Activated T-helper 17 cell treated with anti-CD3 and anti-CD28 coated beads, Interleukin-2, amount 50 U/mL, for 72 hours (primary cell): ENCODE measurements around the gene SFRP5. TPM values are rescaled to one million over a fixed set of nuclear protein-coding genes. Genes with fewer than 3 reads are reported as not detected.

Source experiments
- ATAC-seq: fragments of 150-1000 bp; cut with Tn5 transposase; replicated peaks from 2 replicates; pipeline ENCODE4 v1.10.0; 2021; ENCODE audit warnings: mild to moderate bottlenecking, moderate library complexity
- H3K27ac Mint-ChIP-seq: one replicate; pipeline ENCODE4 v1.8.0; 2022; ENCODE audit warnings: mixed read lengths
- H3K27me3 Mint-ChIP-seq: one replicate; pipeline ENCODE4 v1.8.0; 2022; ENCODE audit warnings: mixed read lengths
- H3K36me3 Mint-ChIP-seq: one replicate; pipeline ENCODE4 v1.8.0; 2022; ENCODE audit warnings: low read depth, mild to moderate bottlenecking, mixed read lengths
- H3K4me1 Mint-ChIP-seq: one replicate; pipeline ENCODE4 v1.8.0; 2022; ENCODE audit warnings: mixed read lengths
- H3K4me3 Mint-ChIP-seq: one replicate; pipeline ENCODE4 v1.8.0; 2022; ENCODE audit warnings: mild to moderate bottlenecking, mixed read lengths
- H3K9me3 Mint-ChIP-seq: one replicate; pipeline ENCODE4 v1.8.0; 2022; ENCODE audit warnings: mixed read lengths
- total RNA-seq, 2 donors: library from RNA; stranded (reverse); gene quantifications; one replicate each; pipeline ENCODE4 v1.2.3, GENCODE V29; 2022

Gene SFRP5
- total RNA-seq, 2 donors from 2014 or later: not detected

DNA sequence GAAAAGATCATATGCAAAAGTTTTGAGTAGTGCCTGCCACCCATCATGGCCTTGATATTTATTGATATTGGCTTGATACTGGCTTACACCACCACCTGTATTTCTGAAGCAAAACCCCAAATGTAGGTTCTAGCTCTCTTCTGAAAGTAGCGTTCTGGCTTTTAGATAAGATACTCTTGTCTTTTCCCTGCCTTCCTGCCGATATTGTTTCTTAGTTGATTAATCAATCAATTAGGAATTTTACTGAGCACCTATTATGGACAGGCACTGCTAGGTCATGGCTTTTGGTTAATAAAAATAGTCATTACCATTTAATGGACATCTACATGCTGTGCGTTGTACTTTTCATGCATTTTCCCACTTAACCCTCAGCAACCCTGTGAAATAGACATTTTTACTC is 7.9 kb downstream of the SFRP5 start:
- Mint-ChIP-seq H3K27ac (peak overlapping the region; percentile 15), H3K4me1 (no peaks in the 10 kb centered on the region)

GRCh38 chr10:97763411-97763810 is 8.4 kb downstream of the SFRP5 start:
- ATAC-seq: no peak
- Mint-ChIP-seq H3K4me1 (no peaks in the 10 kb centered on the region), H3K27me3 (peaks cover 7% of the 10 kb centered on the region)

More for the DNA sequence above, 7.9 kb downstream of the SFRP5 start:
- H3K4me3 Mint-ChIP-seq: no peak overlapping the region
- H3K9me3 Mint-ChIP-seq: no peaks in the 10 kb centered on the region
- peaks cover 7% of the 10 kb centered on the region for H3K27me3 Mint-ChIP-seq
- peaks cover 31% of the 10 kb centered on the region for H3K36me3 Mint-ChIP-seq
- no peak for ATAC-seq

GRCh38 chr10:97762816-97763215 is 9.0 kb downstream of the SFRP5 start:
- Mint-ChIP-seq H3K27ac (no peak overlapping the region), H3K4me1 (no peaks in the 10 kb centered on the region), H3K4me3 (no peak overlapping the region), H3K36me3 (peaks cover 41% of the 10 kb centered on the region), H3K9me3 (no peaks in the 10 kb centered on the region), H3K27me3 (peaks cover 2% of the 10 kb centered on the region)
- no peak for ATAC-seq

More at GRCh38 chr10:97763411-97763810, 8.4 kb downstream of the SFRP5 start:
- H3K4me3 Mint-ChIP-seq: no peak overlapping the region
- no peaks in the 10 kb centered on the region for H3K9me3 Mint-ChIP-seq
- H3K27ac Mint-ChIP-seq: no peak overlapping the region
- peaks cover 35% of the 10 kb centered on the region for H3K36me3 Mint-ChIP-seq

DNA sequence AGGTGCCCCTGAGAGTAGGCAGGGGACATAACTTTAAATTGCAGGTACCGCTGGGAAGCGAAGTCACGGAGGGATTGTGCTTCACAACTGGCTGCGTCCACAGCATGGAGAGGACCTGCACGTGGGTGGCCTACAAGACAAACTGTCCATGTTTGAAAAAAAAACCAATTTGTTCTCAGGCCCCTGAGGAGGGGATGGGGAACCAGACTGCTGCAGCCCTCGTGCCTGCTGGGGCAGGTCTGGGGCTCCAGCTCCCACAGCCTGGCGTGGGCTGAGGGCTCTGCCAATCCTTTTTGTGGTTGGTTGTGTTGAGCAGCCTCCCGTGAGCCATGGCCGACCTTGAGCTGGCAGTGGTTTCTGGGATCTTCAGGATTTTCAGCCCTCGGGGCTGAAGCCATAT is 9.7 kb downstream of the SFRP5 start:
- no peak for ATAC-seq
- Mint-ChIP-seq H3K36me3 (peaks cover 48% of the 10 kb centered on the region), H3K27ac (no peak overlapping the region), H3K4me3 (no peak overlapping the region), H3K27me3 (no peaks in the 10 kb centered on the region), H3K4me1 (no peaks in the 10 kb centered on the region), H3K9me3 (no peaks in the 10 kb centered on the region)

- H3K4me1 Mint-ChIP-seq: no peaks in the 10 kb centered on the region
- H3K4me3 Mint-ChIP-seq: no peak overlapping the region
- no peak overlapping the region for H3K27ac Mint-ChIP-seq
- no peak for ATAC-seq
- H3K36me3 Mint-ChIP-seq: peaks cover 55% of the 10 kb centered on the region
- H3K27me3 Mint-ChIP-seq: no peaks in the 10 kb centered on the region
- H3K9me3 Mint-ChIP-seq: no peaks in the 10 kb centered on the region
These were observed 10.4 kb downstream of the SFRP5 start for GRCh38 chr10:97761331-97761865.

DNA sequence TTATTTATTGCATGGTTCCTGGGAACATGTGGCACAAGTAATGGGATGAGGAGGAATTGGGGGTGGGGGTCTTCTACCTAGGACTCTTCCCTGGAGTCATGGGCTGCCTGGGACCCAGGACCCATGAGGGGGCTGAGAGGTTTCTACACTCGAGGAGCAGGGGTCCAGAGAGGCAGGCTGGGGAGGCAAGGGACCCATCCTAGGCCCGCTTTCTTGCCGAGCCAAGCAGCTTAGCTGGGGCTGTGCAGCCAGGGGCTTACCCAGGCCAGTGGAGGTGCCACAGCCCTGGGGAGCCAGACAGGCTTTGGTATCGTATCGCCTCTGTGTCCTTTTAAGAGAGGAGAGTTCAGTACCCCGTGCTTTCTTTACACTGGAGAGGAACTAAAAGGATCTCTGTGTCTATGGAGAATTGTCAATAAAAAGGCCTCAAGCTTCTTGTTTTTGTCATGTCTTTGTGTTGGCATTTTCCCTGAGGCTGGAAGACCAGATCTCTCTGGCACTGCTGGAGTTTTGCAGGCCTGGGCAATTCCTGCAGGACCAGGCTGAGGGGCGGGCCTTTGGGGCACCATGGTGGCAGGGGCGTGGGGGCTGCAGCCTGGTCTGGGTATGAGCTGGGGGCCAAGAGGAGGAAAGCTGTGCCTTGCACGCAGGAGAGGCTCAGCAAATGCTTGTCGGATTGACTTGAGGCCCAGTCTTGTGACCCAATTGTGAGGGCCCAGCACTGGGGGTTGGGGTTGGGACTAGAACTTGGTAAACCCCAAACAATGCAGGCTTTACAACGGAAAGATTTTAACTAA is 11.1 kb downstream of the SFRP5 start:
- ATAC-seq: no peak
- H3K36me3 Mint-ChIP-seq: peaks cover 59% of the 10 kb centered on the region
- no peaks in the 10 kb centered on the region for H3K27me3 Mint-ChIP-seq
- no peaks in the 10 kb centered on the region for H3K4me1 Mint-ChIP-seq
- no peak overlapping the region for H3K4me3 Mint-ChIP-seq
- H3K9me3 Mint-ChIP-seq: no peaks in the 10 kb centered on the region
- H3K27ac Mint-ChIP-seq: no peak overlapping the region

DNA sequence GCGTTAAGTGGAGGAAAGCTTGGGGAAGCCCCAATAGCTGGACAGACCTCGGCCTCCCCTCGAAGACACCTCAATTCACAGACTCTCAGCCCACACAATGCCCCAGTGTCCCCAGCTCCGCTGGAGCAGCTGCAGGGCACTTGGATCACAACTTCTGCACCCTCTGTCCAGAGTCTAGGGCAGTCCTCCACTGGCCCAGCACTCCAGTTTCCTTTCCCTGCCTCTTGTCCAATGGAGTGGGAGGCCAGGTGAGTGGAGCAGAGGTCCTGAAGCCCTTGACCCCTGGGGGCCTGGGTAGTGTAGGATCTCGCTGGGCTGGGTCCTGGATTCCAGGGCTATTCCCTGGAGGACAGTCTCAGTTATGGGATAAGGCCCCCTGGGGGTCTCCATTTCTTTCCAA is 11.9 kb downstream of the SFRP5 start:
- H3K9me3 Mint-ChIP-seq: no peaks in the 10 kb centered on the region
- no peak for ATAC-seq
- H3K27me3 Mint-ChIP-seq: no peaks in the 10 kb centered on the region
- no peak overlapping the region for H3K27ac Mint-ChIP-seq
- H3K36me3 Mint-ChIP-seq: peaks cover 67% of the 10 kb centered on the region
- no peaks in the 10 kb centered on the region for H3K4me1 Mint-ChIP-seq
- H3K4me3 Mint-ChIP-seq: no peak overlapping the region

GRCh38 chr10:97759158-97759887 is 12.5 kb downstream of the SFRP5 start:
- Mint-ChIP-seq H3K9me3 (no peaks in the 10 kb centered on the region), H3K27ac (no peak overlapping the region), H3K27me3 (no peaks in the 10 kb centered on the region), H3K36me3 (peaks cover 73% of the 10 kb centered on the region), H3K4me3 (no peak overlapping the region), H3K4me1 (no peaks in the 10 kb centered on the region)
- peak; percentile 71 for ATAC-seq

DNA sequence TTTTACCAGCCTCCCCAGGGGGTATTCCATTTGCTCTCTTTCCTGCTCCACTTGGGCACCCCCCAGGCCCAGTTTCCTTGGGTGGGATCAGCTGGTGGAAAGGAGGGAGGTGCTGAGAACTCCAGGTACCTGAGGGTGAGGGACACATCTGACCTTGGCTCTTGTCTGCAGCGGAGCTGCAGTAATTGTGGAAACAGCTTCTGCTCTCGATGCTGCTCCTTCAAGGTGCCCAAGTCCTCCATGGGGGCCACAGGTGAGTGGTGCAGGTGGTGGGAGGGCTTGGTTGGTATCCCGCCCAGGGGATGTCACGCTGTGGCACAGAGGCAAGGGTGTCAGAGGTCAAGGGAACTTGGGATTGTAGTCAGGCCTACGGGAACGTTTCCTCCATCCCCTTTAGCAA is 14.3 kb downstream of the SFRP5 start:
- H3K9me3 Mint-ChIP-seq: no peaks in the 10 kb centered on the region
- H3K4me1 Mint-ChIP-seq: no peaks in the 10 kb centered on the region

GRCh38 chr10:97755718-97756117 is 16.1 kb downstream of the SFRP5 start:
- Mint-ChIP-seq H3K9me3 (no peaks in the 10 kb centered on the region), H3K27ac (no peak overlapping the region), H3K4me3 (no peak overlapping the region), H3K36me3 (peaks cover 95% of the 10 kb centered on the region), H3K4me1 (no peaks in the 10 kb centered on the region), H3K27me3 (no peaks in the 10 kb centered on the region)
- no peak for ATAC-seq

More for the DNA sequence above, 14.3 kb downstream of the SFRP5 start:
- Mint-ChIP-seq H3K27ac (no peak overlapping the region), H3K36me3 (peaks cover 91% of the 10 kb centered on the region), H3K27me3 (no peaks in the 10 kb centered on the region), H3K4me3 (no peak overlapping the region)
- no peak for ATAC-seq

DNA sequence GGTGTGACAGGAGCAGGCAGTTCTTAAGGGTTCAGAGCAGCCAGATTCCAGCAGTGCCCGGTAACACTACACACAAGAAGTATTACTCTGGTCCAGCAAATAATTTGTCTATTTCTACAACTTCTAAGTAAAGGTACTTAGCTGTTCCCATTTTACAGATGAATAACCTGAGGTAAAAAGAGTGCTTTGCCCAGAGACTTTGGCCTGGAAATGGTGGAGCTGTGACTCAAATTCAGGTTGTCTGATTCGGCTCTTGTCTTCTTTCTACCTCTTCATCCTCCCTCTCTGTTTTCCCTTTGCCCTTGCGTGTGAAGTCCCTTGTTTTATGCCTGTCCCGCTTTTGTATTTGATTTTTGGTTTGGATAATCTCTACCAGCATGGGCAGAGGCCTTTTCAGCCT is 17.1 kb downstream of the SFRP5 start:
- Mint-ChIP-seq H3K9me3 (no peaks in the 10 kb centered on the region), H3K4me3 (no peak overlapping the region), H3K36me3 (peaks cover 95% of the 10 kb centered on the region), H3K27ac (no peak overlapping the region), H3K27me3 (no peaks in the 10 kb centered on the region), H3K4me1 (no peaks in the 10 kb centered on the region)
- no peak for ATAC-seq

DNA sequence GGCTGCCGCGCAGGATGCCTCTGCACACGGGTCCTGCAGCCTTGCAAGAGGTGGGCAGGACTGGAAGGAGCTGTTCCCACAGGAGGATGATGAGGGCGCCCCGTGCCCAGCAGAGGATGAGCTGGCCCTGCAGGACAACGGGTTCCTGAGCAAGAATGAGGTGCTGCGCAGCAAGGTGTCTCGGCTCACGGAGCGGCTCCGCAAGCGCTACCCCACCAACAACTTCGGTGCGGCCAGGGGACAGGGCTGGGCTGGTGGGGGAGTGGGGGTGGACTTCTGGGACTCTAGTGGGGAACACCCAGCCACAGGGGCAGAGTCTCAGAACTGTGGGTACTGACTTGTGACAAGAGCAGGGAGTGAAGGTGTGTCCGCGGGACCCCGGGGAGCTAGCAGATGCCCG is 18.8 kb downstream of the SFRP5 start:
- no peak overlapping the region for H3K27ac Mint-ChIP-seq
- no peaks in the 10 kb centered on the region for H3K9me3 Mint-ChIP-seq
- no peak for ATAC-seq
- no peaks in the 10 kb centered on the region for H3K4me1 Mint-ChIP-seq
- no peak overlapping the region for H3K4me3 Mint-ChIP-seq
- H3K36me3 Mint-ChIP-seq: peaks cover 97% of the 10 kb centered on the region
- no peaks in the 10 kb centered on the region for H3K27me3 Mint-ChIP-seq

DNA sequence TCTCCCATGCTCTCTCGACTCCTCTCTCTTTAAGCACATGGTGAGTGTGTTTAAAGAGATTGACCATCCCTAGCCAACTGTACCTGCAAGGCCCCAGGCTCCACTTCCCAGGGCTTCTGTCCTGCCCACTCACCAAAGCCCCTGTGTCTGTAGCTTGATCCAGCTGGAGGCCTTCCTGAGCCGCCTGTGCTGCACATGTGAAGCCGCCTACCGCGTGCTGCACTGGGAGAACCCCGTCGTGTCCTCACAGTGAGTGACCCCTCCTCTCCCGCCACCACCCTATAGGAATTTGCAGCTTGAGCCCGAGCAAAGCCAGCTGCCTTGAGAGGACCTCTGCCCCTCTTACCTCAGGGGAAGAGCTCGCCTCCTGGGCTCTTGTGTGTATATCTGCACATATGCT is 23.7 kb downstream of the SFRP5 start:
- H3K9me3 Mint-ChIP-seq: no peaks in the 10 kb centered on the region
- H3K4me3 Mint-ChIP-seq: no peak overlapping the region
- no peaks in the 10 kb centered on the region for H3K27me3 Mint-ChIP-seq
- H3K27ac Mint-ChIP-seq: no peak overlapping the region
- H3K4me1 Mint-ChIP-seq: peaks cover 4% of the 10 kb centered on the region
- no peak for ATAC-seq
- H3K36me3 Mint-ChIP-seq: peaks cover 100% of the 10 kb centered on the region

DNA sequence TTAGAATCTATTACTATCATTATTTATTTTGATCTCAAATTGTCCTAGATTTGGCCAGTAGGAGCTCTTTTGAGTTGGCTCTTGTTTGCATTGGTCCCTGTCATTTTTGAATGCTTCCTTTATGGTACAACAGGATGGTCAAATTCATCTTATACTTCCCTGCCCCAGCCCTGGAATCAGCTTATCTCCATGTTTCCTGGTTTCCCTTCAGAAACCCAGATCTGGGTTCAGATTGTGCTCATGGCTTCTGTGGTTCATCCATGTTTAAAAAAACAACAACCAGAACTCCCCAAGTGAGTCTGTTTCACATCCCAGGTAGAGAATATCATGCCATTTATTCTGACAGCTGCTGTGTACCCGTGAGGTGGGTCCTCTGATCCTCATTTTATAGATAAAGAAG is 24.2 kb downstream of the SFRP5 start:
- peaks cover 4% of the 10 kb centered on the region for H3K4me1 Mint-ChIP-seq
- no peak overlapping the region for H3K27ac Mint-ChIP-seq
- H3K4me3 Mint-ChIP-seq: no peak overlapping the region
- no peaks in the 10 kb centered on the region for H3K27me3 Mint-ChIP-seq
- H3K9me3 Mint-ChIP-seq: no peaks in the 10 kb centered on the region
- ATAC-seq: no peak
- H3K36me3 Mint-ChIP-seq: peaks cover 100% of the 10 kb centered on the region
